Dedifferentiated amniotic fluid mesenchymal stem cell (primary cell): Measurements from ENCODE around the gene ERC1.
"Not testable (repeated sequence)": the region's sequence is repeated elsewhere in the genome, so short reads cannot be mapped to it uniquely, and the experiment has no call there.

ENCODE experiments used
- DNase-seq: peaks from one replicate; pipeline ENCODE4 v3.0.0-alpha.2; 2016; ENCODE audit errors: extremely low spot score

ERC1 gene

DNA sequence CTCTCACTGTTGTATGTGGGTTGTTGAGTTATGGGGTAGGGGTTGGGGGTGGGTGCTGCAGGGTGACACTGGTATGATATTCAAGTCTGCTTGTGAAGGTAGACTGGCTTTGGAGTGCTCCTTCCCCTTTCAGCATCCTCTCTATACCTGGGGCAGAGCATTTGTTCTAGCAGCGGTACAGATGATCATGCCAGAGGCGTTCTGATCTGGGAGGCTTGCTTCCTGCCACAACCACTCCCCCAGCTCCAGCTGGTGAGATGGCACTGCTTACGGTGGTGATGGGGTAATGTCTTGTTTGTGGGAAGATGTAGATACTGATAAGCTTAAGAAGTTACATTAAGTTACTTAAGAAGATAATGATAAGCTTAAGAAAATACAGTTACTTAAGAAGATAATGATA, 131.8 kb downstream of the ERC1 start:
- no peak for DNase-seq

DNA sequence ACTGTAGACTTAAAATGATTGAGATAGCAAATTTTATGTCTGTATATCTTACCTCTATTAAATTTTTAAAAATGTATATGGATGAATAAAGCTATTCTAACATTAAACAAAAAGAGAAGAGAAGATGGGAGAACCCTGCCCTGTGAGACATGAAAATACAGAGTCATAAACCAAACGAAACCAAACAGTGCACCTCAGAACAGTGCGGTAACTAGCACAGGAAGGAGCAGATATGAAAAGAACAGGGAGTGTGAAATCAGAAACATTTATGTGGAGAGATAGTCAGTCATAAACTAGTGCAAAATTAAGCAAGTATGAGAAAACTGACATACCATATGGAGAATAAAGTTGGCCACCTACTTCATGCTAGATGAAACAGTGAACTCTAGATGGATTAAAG, 135.1 kb downstream of the ERC1 start:
- DNase-seq, result no peak

- no peak for DNase-seq
Measured at GRCh38 chr12:1127021-1127420, 136.0 kb downstream of the ERC1 start.

DNA sequence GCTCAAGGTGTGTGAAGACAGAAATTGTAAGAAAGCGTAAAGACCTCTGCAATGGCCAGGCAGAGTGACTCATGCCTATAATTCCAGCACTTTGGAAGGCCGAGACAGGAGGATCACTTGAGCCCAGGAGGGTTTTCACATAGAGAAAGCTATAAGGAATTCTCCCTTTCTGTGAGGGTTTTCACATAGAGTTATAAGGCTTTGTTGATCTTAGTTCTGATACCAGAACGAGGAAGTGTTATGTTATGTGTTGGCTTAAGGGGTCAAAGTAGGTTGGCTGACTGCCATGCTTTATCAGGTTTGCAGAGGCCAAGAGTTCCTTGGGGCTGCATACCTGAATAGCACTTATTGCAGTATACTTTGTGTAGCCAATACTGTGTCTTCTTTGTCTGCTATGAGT, 139.1 kb downstream of the ERC1 start:
- no peak for DNase-seq

- DNase-seq, result no peak
Measured at GRCh38 chr12:1130571-1130970, 139.5 kb downstream of the ERC1 start.

GRCh38 chr12:1131811-1132224, 140.8 kb downstream of the ERC1 start:
- no peak for DNase-seq

- DNase-seq, result no peak
Measured at GRCh38 chr12:1132311-1132710, 141.3 kb downstream of the ERC1 start.

DNA sequence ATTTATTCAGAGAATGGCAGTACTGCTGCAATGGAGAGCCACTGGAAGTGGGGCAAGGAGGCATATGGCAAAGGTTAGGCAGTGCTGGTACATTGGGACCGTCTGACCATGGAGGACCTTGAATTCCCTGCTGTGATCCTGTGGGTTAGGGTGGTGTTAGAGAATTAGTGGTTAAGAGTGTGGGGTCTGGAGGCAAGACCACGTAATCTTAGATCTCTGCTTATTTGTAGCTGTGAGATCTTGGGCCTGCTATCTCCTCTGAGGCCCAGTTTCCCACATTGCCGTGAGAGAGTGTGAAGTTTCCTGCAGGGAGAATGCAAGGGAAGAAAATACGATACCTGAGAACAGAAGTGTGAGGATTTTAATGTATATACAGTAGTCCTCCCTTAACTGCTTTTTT, 147.7 kb downstream of the ERC1 start:
- no peak for DNase-seq

- DNase-seq, result not testable (repeated sequence)
Measured at GRCh38 chr12:1146758-1147157, 155.7 kb downstream of the ERC1 start.

GRCh38 chr12:1147821-1148220, 156.8 kb downstream of the ERC1 start:
- DNase-seq, result no peak

- no peak for DNase-seq
Measured at GRCh38 chr12:1157046-1157445, 166.0 kb downstream of the ERC1 start.

DNA sequence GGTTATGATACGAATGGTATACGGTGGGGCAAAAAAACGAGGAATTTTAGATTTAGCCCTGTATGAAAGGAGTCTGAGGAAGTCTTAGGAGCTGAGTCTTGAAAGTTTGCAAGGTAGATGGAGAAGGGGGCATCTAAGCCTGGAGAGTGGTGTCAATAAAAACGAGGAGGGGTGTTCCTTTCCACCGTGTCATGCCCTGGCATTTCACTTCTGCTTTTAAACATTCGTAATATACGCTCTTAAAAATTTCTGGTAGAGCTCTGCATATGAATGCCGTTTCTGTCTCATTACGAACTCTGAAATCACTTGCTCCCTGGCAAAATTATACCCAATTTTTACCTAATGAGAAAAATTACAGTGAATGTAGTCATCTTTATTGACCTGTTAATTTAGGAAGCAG, 170.2 kb downstream of the ERC1 start:
- DNase-seq, result no peak

DNA sequence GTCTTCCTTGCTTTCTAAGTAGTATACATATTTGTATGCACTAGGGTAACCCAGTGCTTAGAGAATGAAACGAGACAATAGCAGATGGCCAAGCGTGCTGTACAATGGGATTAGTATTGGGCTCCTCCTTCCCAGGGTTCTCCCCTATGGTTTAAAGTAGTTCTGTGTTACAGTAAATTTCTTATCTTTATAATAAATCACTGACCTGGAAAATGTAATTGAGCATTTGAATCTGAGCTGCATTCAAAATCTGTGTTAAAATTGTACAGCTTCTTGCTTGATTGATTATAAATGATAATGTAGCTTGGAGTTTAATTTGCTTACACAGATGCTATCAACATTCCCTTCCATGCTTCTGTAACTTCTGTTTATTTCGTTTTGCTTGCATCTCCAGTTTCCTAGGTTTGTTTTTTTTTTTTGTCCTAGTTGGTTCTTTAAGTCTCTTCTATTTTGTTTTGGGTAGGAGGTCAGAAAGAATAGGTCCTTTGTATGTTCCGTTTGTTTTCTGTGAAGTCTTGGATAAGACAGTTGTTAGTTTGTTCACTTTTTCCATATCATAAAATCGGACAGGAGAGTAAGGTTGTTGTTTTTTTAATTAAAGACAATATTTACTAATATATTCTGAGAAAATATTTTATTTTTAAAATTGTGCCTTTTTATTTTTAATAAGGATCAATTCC, 171.2 kb downstream of the ERC1 start:
- DNase-seq, result no peak

- no peak for DNase-seq
Measured at GRCh38 chr12:1167784-1168183, 176.8 kb downstream of the ERC1 start.

DNA sequence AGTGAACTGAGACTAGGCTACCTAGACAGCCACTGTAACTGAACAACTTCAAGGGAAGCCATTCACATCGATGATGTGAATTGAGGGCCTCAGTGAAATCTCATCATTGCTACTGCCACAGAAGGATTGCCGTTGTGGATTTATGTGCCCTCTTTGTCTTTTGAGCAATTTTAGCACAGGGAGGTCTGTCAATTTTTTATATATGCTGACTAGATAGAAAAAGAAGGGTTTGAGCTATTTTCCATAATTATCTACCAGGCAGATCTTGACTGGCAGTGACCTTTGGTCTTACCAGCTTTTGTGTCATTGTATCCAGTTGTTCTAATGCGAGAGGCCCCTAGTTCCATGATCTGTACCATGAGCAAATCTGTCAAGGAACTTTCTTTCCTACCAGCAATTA, 179.4 kb downstream of the ERC1 start:
- no peak for DNase-seq

DNA sequence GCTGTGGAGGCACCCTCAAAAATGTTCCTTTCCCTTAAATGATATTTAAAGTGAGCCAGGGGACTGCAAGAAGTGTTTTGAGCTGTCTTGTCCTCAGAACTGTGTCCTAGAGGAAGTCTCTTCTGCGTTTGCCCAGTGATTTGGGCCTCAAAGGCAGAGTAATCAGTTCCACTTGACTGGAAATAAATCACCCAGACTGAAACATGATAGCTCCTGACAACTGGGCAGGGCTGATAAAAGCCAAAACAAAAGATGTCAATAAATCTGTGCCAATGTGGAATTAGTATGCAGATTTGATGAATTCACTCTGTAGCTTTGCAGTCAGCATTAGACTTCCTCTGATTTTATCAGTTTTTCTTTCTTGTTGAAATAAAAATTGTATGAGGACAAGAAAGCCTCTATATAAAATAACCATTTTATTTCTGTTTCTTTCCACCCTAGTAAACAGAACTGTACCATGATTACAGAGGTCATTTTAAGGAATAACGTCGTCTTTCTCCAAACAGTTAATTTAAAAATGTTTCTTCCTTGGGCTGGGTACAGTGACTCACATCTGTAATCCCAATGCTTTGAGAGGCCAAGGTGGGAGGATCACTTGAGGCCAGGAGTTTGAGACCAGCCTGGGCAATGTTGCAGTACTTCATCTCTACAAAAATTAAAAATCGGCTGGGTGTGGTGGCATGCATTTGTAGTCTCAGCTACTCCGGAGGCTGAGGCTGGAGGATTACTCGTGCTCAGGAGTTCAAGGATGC, 180.8 kb downstream of the ERC1 start:
- peak; percentile 51 for DNase-seq

DNA sequence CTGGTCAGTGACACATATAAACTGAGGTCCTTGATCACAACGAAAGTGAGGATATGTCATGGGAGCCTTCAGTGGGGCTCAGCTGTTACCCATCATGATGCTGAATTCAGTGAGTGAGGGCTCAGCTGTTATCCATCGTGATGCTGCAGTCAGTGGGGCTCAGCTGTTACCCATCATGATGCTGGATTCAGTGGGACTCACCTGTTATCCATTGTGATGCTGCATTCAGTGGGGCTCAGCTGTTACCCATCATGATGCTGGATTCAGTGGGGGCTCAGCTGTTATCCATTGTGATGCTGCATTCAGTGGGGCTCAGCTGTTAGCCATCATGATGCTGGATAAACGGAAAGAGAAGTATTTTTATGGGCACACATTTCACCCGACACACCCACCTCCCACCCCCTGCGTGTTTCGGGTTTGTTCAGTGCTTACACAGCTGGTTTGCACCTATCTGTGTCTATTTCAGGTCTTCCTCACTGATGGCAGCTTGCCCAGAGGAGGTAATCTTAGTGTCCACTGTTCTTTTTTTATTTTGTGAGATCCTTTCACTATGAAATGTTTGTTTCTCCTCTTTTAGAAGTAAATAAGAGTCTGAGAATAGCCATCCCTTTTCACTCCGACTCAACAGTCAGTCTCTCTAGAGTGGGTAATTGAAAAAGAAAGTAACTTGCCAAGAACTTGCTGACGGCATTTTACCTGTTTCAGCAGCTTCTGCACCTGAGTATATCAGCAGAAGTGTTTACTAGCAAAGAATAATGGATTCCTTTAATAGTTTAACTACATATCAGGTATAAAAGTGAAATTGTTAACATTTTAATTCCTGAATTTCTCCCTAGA, 183.0 kb downstream of the ERC1 start:
- DNase-seq, result no peak

GRCh38 chr12:1174659-1175058, 183.6 kb downstream of the ERC1 start:
- DNase-seq, result no peak

- DNase-seq, result no peak
Measured at GRCh38 chr12:1176191-1176590, 185.2 kb downstream of the ERC1 start.

GRCh38 chr12:1179128-1179527, 188.1 kb downstream of the ERC1 start:
- DNase-seq, result no peak

DNA sequence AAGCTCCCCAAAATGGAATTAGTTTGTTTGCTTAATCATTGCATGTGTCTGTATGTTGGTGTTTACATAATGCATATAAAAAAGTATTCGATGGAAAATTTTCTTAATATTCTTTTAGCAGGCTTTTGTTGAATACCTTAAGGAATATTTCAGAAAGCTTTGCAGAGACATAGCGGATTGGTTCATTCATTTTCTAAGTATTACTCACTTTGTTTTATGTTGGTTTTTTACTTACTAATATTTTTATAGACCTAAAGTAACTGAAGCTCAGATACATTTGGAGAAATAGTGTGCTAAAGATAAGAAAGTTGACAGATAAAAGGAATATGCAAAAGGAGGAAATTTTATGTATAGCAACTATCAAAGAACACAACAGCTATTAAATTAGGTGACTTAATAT, 191.0 kb downstream of the ERC1 start:
- DNase-seq, result no peak

DNA sequence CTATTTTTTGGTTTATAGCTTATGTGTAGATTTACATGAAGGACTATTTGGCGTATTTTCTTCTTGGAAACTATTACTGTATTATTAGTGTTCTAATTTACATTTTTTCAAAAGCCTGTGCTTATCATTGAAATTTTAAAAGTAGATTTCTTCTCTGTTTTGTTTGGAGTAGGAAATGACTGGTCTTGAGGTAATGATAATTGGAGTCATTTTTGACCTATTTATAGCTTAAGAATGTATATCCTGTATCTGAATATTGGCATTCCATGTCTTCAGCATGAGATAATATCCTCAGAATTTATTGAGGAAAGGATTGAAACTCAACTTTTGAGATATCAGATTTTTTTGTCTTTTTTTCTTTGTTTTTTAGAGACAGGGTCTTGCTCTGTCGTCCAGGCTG, 193.4 kb downstream of the ERC1 start:
- no peak for DNase-seq
